ENCODE measurements around the gene YWHAG. TPM values are rescaled to one million over a fixed set of nuclear protein-coding genes. Genes with fewer than 3 reads are reported as not detected.

The YWHAG gene
- total and polyA plus RNA-seq, 2 of the 13 experiments (the other 11 are each of a cell fraction or from before 2014, with no cell fraction given), result 36.9 to 67.5 TPM

DNA sequence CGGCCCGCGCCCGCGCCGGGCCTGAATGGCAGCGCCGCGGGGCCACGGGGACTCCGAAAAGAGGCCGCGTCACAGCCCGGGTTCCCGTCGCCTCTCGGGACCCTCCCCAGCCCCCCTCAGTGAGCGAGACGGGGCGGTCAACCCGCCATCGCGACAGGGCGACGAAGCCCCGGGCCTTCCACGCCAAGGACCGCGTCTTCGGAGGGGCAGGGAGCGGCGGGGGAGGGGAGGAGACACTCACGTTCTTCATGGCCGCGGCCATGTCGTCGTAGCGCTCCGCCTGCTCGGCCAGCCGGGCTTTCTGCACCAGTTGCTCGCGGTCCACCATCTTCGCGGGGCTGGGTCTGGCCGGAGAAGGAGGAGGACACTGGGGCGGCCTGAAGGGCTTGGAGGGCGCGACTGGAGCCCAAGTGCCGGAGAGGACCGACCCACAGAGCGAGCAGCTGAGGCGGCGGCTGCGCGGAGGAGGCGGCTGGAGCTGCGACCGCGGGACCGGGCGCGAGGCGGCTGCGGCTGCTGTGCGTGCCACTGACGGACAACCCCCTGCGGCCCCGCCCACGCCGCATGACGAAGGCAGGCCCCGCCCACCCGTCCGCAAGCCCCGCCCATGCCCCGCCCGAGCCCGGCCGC is at the start of gene YWHAG (continued):
- TF ChIP-seq ZNF687 (CRISPR knock-in tag; IDR thresholded peaks at IDR 0.05), result peak; percentile 80
- no peak for TF ChIP-seq CREBL2 (CRISPR knock-in tag; IDR thresholded peaks at IDR 0.05; ENCODE audit: borderline replicate concordance)
- peak; percentile 73 for TF ChIP-seq RFXAP (CRISPR knock-in tag; IDR thresholded peaks at IDR 0.05; ENCODE audit: borderline replicate concordance)
- TF ChIP-seq STAT5B (CRISPR knock-in tag; IDR thresholded peaks at IDR 0.05), result no peak
- no peak for TF ChIP-seq NFIB (CRISPR knock-in tag; IDR thresholded peaks at IDR 0.05; ENCODE audit: borderline replicate concordance)
- no peak for TF ChIP-seq PLRG1 (conservative IDR thresholded peaks at IDR 0.05)
- TF ChIP-seq SRF (IDR thresholded peaks at IDR 0.05; ENCODE audit: low read depth, low read length), result no peak
- peak; percentile 48; the same call in 1 of the 2 replicates for TF ChIP-seq ZNF703 (CRISPR knock-in tag; IDR thresholded peaks at IDR 0.05; ENCODE audit: borderline replicate concordance)
- TF ChIP-seq CREB3 (CRISPR knock-in tag; IDR thresholded peaks at IDR 0.05), result no peak
- peak; percentile 79; the same call in 1 of the 2 replicates for TF ChIP-seq MYC (CRISPR knock-in tag; IDR thresholded peaks at IDR 0.05; ENCODE audit: borderline replicate concordance)
- no peak for TF ChIP-seq NBN (conservative IDR thresholded peaks at IDR 0.05)
- TF ChIP-seq SP1 (IDR thresholded peaks at IDR 0.05), result no peak
- TF ChIP-seq SP1 (CRISPR knock-in tag; IDR thresholded peaks at IDR 0.05), result no peak; the same call in none of the 2 replicates
- TF ChIP-seq MIER2 (CRISPR knock-in tag; IDR thresholded peaks at IDR 0.05), result no peak
- no peak for TF ChIP-seq ZNF652 (CRISPR knock-in tag; IDR thresholded peaks at IDR 0.05; ENCODE audit: borderline replicate concordance, low read depth)
- peak; percentile 11; the same call in 1 of the 2 replicates for TF ChIP-seq CTCF (CRISPR knock-in tag; IDR thresholded peaks at IDR 0.05)
- no peak for TF ChIP-seq ZNF7 (CRISPR knock-in tag; IDR thresholded peaks at IDR 0.05)
- peak; percentile 72; the same call in 1 of the 2 replicates for TF ChIP-seq NFKB2 (CRISPR knock-in tag; IDR thresholded peaks at IDR 0.05; ENCODE audit: borderline replicate concordance)
- no peak for TF ChIP-seq NCOA5 (CRISPR knock-in tag; IDR thresholded peaks at IDR 0.05)
- TF ChIP-seq, protein P1, sequence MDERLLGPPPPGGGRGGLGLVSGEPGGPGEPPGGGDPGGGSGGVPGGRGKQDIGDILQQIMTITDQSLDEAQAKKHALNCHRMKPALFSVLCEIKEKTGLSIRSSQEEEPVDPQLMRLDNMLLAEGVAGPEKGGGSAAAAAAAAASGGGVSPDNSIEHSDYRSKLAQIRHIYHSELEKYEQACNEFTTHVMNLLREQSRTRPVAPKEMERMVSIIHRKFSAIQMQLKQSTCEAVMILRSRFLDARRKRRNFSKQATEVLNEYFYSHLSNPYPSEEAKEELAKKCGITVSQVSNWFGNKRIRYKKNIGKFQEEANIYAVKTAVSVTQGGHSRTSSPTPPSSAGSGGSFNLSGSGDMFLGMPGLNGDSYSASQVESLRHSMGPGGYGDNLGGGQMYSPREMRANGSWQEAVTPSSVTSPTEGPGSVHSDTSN (CRISPR knock-in tag; IDR thresholded peaks at IDR 0.05), result no peak
- TF ChIP-seq ZNF101 (CRISPR knock-in tag; IDR thresholded peaks at IDR 0.05; ENCODE audit: borderline replicate concordance, low read depth), result no peak
- TF ChIP-seq ZNF629 (CRISPR knock-in tag; conservative IDR thresholded peaks at IDR 0.05), result no peak
- no peak for TF ChIP-seq CBX2 (IDR thresholded peaks at IDR 0.05; ENCODE audit: low read depth, low read length)
- 0 out of 2 replicates have a peak, but pooled peaks have one; percentile 24 for TF ChIP-seq CBX2 (CRISPR knock-in tag; IDR thresholded peaks at IDR 0.05; ENCODE audit: low read depth)
